DND-41 (cell line): ENCODE measurements around the gene RBM10.

Experiments
- ATAC-seq: fragments of 200-7000 bp; cut with Tn5 transposase; 3 replicates; pipeline ENCODE4 v1.9.1; 2021; ENCODE audit warnings: low read depth; ENCODE audit not compliant: insufficient read depth
- DNase-seq: peaks from one replicate; pipeline ENCODE4 v3.0.0-alpha.2; 2020
- H2AFZ ChIP-seq: 2 replicates; pipeline ENCODE4 v1.6.0; 2012; ENCODE audit warnings: low read depth, low read length
- H3K27ac ChIP-seq: 2 replicates; pipeline ENCODE4 v1.5.1; 2012; ENCODE audit warnings: low read length, inconsistent platforms
- H3K27me3 ChIP-seq: fragments of 200-600 bp; sonication (generic); 2 replicates; pipeline ENCODE4 v1.6.0; 2012; ENCODE audit warnings: low read length, mild to moderate bottlenecking, inconsistent platforms; ENCODE audit not compliant: insufficient read depth, poor library complexity
- H3K36me3 ChIP-seq: 2 replicates; pipeline ENCODE4 v1.5.1; 2012; ENCODE audit warnings: low read length, inconsistent platforms; ENCODE audit not compliant: insufficient read depth
- H3K4me1 ChIP-seq: 2 replicates; pipeline ENCODE4 v1.5.1; 2012; ENCODE audit warnings: mild to moderate bottlenecking, low read length; ENCODE audit not compliant: insufficient read depth
- H3K4me2 ChIP-seq: 2 replicates; pipeline ENCODE4 v1.6.0; 2012; ENCODE audit warnings: mild to moderate bottlenecking, moderate library complexity, low read length, inconsistent platforms; ENCODE audit not compliant: insufficient read depth
- H3K4me3 ChIP-seq, 2 experiments: fragments of 200-600 bp in 1 of 2; shearing (Covaris generic) in 1 of 2; 2 replicates each; pipeline ENCODE4 v1.5.1; 2012 to 2016; ENCODE audit warnings: inconsistent platforms in 2 of 2, low read length in 2 of 2, mild to moderate bottlenecking in 2 of 2, low read depth in 1 of 2, moderate library complexity in 1 of 2
- H3K79me2 ChIP-seq: 2 replicates; pipeline ENCODE4 v1.6.0; 2012; ENCODE audit warnings: low read length, inconsistent platforms; ENCODE audit not compliant: insufficient read depth
- H3K9ac ChIP-seq: 2 replicates; pipeline ENCODE4 v1.6.0; 2012; ENCODE audit warnings: low read depth, mild to moderate bottlenecking, inconsistent platforms, low read length, moderate library complexity
- H3K9me3 ChIP-seq: 2 replicates; pipeline ENCODE4 v1.5.1; 2012; ENCODE audit warnings: low read length, moderate library complexity, mild to moderate bottlenecking, inconsistent platforms; ENCODE audit not compliant: insufficient read depth, severe bottlenecking
- H4K20me1 ChIP-seq: 2 replicates; pipeline ENCODE4 v1.6.0; 2012; ENCODE audit warnings: low read length; ENCODE audit not compliant: insufficient read depth
- EZH2 ChIP-seq: IDR thresholded peaks from 3 replicates; pipeline ENCODE4 v1.6.1; 2012; ENCODE audit warnings: borderline replicate concordance, low read depth, mild to moderate bottlenecking, moderate library complexity, low read length, inconsistent platforms; ENCODE audit not compliant: severe bottlenecking
- TF ChIP-seq, protein P1 (sequence below): IDR thresholded peaks from 2 replicates; pipeline ENCODE4 v1.5.1; 2012; ENCODE audit warnings: borderline replicate concordance, low read length, moderate library complexity, mild to moderate bottlenecking; ENCODE audit not compliant: poor library complexity, severe bottlenecking; ENCODE audit errors: extremely low read depth

RBM10 gene

GRCh38 chrX:47151435-47151834 is 6.4 kb downstream of the RBM10 start:
- no peak for DNase-seq
- no peak overlapping the region for H3K4me3 ChIP-seq
- no peak overlapping the region for H3K27ac ChIP-seq
- H3K27me3 ChIP-seq: no peaks in the 10 kb centered on the region
- H3K9me3 ChIP-seq: no peaks in the 10 kb centered on the region
- peaks cover 53% of the 10 kb centered on the region for H3K36me3 ChIP-seq
- peaks cover 90% of the 10 kb centered on the region for H3K79me2 ChIP-seq
- H3K4me1 ChIP-seq: peaks cover 15% of the 10 kb centered on the region
- no peak for ATAC-seq
- H3K4me2 ChIP-seq: no peak overlapping the region
- H3K9ac ChIP-seq: no peak overlapping the region
- no peak for TF ChIP-seq EZH2
- TF ChIP-seq, protein P1, sequence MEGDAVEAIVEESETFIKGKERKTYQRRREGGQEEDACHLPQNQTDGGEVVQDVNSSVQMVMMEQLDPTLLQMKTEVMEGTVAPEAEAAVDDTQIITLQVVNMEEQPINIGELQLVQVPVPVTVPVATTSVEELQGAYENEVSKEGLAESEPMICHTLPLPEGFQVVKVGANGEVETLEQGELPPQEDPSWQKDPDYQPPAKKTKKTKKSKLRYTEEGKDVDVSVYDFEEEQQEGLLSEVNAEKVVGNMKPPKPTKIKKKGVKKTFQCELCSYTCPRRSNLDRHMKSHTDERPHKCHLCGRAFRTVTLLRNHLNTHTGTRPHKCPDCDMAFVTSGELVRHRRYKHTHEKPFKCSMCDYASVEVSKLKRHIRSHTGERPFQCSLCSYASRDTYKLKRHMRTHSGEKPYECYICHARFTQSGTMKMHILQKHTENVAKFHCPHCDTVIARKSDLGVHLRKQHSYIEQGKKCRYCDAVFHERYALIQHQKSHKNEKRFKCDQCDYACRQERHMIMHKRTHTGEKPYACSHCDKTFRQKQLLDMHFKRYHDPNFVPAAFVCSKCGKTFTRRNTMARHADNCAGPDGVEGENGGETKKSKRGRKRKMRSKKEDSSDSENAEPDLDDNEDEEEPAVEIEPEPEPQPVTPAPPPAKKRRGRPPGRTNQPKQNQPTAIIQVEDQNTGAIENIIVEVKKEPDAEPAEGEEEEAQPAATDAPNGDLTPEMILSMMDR: no peak
- H2AFZ ChIP-seq: no peak overlapping the region
- peaks cover 25% of the 10 kb centered on the region for H4K20me1 ChIP-seq

DNA sequence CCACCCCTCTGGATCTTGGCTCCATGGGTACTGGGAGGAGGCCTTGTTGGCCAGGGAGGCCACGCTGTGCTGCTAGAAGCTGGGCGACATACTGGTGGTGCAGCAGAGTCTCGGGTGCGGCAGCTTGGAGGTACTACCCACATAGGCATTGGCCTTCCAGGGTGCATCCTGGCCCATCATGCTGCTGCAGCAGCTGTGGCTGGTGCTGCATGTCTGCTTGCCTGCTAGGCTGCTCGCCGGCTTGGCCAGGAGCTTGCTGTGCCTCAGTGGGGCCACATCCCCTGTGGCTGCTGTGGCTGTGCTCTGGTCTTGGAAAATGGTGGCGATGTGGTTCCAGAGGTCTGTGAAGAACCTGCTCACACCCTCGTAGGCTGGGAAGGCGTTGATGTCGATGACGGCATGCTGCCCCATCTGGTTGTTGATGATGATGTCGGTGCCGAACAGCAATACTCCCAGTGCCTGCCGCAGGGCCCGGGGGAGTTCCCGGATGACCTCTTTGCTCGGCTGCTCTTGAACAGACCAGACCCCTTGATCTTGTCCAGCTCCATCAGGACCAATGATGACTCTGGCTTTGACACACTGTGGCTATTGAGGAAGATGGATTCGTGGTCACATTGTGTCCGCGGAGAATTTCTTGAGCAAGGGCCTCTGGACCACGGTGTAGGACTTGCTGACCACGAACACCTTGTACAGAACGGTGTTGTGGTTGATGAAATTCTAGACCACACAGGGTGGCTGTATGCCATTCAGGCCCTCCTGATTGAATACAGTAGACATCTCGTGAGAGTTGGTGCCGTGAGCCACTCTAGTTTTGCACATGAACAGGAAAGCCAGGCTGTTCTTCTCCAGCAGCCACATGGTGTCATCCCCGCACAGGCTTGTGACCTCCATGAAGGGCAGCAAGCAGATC is 11.8 kb downstream of the RBM10 start:
- H4K20me1 ChIP-seq: peaks cover 31% of the 10 kb centered on the region
- H3K27me3 ChIP-seq: no peaks in the 10 kb centered on the region
- H3K4me1 ChIP-seq: no peaks in the 10 kb centered on the region
- H3K9me3 ChIP-seq: no peaks in the 10 kb centered on the region
- peaks cover 47% of the 10 kb centered on the region for H3K36me3 ChIP-seq
- H3K9ac ChIP-seq: no peak overlapping the region
- no peak overlapping the region for H3K4me3 ChIP-seq
- peaks cover 90% of the 10 kb centered on the region for H3K79me2 ChIP-seq
- no peak overlapping the region for H2AFZ ChIP-seq
- H3K4me2 ChIP-seq: no peak overlapping the region
- TF ChIP-seq, protein P1: no peak
- no peak for TF ChIP-seq EZH2
- DNase-seq (no peak), ATAC-seq (no peak)
- no peak overlapping the region for H3K27ac ChIP-seq

DNA sequence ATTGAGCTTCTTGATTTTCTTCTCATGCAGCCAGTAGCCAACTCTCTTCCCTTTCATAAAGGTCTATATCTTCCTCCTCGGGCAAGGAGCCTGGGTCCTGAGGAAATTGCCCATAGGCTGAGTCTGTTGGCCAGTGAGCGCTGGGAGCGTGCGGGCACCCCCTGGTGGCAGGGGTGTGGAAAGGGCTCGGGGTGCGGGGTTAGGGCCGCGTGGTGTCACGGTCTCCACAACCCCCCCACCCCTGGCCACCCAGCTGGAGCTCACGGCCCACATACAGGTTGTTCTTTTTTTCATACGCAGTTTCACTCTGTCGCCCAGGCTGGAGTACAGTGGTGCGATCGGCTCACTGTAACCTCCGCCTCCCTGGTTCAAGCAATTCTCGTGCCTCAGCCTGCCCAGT is 13.1 kb downstream of the RBM10 start:
- no peak overlapping the region for H2AFZ ChIP-seq
- H3K4me3 ChIP-seq: no peak overlapping the region
- no peak overlapping the region for H3K9ac ChIP-seq
- no peaks in the 10 kb centered on the region for H3K9me3 ChIP-seq
- TF ChIP-seq, protein P1: no peak
- TF ChIP-seq EZH2: no peak
- peaks cover 90% of the 10 kb centered on the region for H3K79me2 ChIP-seq
- peaks cover 41% of the 10 kb centered on the region for H3K36me3 ChIP-seq
- DNase-seq (no peak), ATAC-seq (no peak)
- H3K27ac ChIP-seq: no peak overlapping the region
- no peak overlapping the region for H3K4me2 ChIP-seq
- H4K20me1 ChIP-seq: peaks cover 31% of the 10 kb centered on the region
- H3K4me1 ChIP-seq: no peaks in the 10 kb centered on the region
- H3K27me3 ChIP-seq: no peaks in the 10 kb centered on the region
